ENCODE data around the gene CDK2.
A peak's percentile ranks its signal among the peaks of the same experiment; 100 is the strongest.
"Not testable (repeated sequence)": the region's sequence is repeated elsewhere in the genome, so short reads cannot be mapped to it uniquely, and the experiment has no call there.

Gene CDK2

DNA sequence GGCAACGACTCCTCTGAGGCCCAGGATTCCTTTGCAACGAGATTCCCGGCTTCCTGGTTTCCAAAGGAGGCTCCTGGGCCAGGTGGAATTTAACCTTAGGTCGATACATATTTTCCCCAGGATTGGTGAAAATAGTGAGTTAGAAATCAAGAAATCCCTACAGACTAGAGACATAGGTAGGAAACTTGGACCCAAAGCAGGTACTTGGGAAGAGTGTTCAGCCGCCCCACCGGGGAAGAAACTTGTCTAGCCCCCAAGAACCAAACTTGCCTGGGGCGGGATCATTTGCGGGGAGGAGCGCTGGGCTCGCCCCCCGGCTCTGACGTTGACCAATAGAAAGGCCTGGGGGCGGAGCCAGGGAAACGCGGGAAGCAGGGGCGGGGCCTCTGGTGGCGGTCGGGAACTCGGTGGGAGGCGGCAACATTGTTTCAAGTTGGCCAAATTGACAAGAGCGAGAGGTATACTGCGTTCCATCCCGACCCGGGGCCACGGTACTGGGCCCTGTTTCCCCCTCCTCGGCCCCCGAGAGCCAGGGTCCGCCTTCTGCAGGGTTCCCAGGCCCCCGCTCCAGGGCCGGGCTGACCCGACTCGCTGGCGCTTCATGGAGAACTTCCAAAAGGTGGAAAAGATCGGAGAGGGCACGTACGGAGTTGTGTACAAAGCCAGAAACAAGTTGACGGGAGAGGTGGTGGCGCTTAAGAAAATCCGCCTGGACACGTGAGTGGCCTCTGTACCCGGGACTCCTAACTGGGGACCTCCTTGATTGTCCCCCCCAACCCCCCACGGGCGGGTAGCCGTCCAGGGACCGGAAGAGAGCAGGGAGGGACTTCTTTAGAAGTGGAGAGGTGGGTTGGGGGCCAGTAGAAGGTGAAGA lies at the start of gene CDK2:
CDK2 (plus strand) TSS at position 423 of the 874 bp plus-strand sequence; CDS start at position 602, 179 bp downstream.
- peak; percentile 22 for DNase-seq

- DNase-seq: not testable (repeated sequence)
Measured at GRCh38 chr12:55919032-55919431, 47.6 kb upstream of the CDK2 start.

GRCh38 chr12:55922126-55922525 lies 44.5 kb upstream of the CDK2 start:
- no peak for DNase-seq

GRCh38 chr12:55923648-55924047 lies 43.0 kb upstream of the CDK2 start:
- not testable (repeated sequence) for DNase-seq

DNA sequence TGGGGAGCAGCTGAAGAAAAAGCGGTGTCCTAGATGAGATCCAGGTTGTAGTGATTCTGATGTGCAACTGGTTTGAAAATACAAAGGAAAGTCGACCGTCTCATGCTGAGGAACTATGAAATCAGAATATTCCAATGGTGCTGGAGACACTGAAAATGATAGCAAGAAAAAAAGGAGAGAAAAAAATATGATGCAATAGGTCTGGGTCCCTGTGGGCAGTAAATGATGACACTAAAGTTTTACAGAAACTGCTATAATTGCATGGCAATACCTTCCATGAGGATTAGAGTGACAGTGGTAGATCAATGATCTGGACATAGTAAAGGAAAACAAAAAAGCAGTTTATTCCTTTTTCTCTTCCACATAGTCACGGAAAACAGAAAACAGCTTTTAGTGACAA lies 41.3 kb upstream of the CDK2 start:
- DNase-seq: no peak

DNA sequence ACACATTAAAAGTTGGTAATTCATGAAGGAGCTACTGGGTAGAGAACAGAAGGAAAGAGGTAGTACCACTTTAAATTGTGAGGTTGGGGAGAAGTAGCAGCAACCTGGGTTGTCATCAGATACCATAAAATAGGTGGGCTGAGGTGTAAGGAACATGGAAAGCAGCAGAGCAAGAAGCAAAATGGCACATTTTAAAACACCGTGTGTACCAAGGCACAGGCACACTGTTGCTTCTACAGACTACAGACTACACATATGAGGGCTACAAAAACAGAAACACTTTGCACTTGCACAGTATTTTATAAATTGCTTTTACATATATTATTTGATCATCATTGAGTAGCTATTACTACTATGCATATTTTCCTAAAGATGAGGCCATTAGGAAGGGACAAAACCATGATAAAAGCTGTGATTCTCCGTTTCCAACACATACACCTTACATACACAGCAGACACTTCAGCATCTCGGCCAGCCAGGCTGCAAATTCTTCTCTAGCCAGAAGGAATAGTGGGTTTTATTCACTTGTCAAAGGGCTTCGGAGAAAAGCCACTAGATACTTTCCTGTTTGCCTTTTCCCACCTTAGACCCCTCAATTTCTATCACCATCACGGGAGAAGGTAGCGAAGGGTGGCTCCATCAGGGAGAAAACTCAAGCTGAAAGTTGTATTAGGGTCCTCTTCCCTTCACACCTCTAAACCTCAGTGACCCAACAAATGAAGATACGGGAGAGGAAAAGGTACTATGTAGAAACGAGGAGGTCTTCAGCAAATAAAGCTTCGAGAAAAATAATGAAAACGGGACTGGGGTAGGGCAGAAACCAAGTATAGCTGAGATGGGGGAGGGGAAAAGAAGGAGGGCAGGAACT lies 40.5 kb upstream of the CDK2 start:
- no peak for DNase-seq

- DNase-seq: peak; percentile 43
Measured at GRCh38 chr12:55926738-55927587, 39.7 kb upstream of the CDK2 start.

- DNase-seq: peak; percentile 13
Measured at GRCh38 chr12:55927588-55928502, 38.8 kb upstream of the CDK2 start, which contains the start of gene PYM1. PYM1 (minus strand) TSS chr12:55927894; CDS start chr12:55927761, 133 bp downstream.

GRCh38 chr12:55929306-55929791 lies 37.3 kb upstream of the CDK2 start:
- no peak for DNase-seq

GRCh38 chr12:55930771-55931316 lies 35.8 kb upstream of the CDK2 start, which contains the start of gene DGKA:
DGKA (plus strand) TSS chr12:55931162; CDS start chr12:55936504, 5,342 bp downstream.
- peak; percentile 5 for DNase-seq

GRCh38 chr12:55931317-55931779 lies 35.3 kb upstream of the CDK2 start:
- DNase-seq: no peak

GRCh38 chr12:55931780-55932550 lies 34.7 kb upstream of the CDK2 start:
- DNase-seq: no peak

- no peak for DNase-seq
Measured at GRCh38 chr12:55932551-55932910, 34.1 kb upstream of the CDK2 start.

DNA sequence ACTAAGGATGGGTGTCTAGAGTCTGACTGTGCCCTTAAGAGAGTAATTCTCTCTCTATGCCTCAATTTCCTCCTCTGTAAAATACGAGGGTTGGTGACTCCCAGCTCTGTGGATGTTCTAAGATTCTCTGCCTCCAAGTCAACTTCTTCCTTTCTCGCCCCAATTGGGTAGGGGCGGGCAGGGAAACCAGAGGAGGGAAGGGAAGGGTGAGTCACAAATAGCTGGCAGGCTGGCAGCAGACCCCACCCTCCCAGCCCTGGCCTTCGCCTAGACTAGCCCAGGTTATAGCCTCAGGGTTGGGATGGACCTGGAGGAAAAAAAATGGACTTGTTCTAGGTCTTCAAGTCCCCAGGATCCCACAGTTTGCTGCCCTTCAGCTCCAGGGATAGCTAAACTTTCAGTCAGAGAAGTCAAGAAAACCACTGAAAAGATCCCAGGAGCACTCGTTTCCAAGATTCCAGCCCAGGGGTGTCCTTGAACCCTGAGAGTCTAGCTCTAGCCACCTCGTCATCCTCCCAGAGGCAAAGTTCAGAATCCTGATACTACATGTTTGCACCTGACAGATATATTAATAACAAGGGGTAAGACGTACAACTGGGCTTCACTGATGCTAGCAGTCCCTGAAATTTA lies 33.3 kb upstream of the CDK2 start:
- DNase-seq: no peak

- peak; percentile 18 for DNase-seq
Measured at GRCh38 chr12:55933799-55934742, 32.6 kb upstream of the CDK2 start.

DNA sequence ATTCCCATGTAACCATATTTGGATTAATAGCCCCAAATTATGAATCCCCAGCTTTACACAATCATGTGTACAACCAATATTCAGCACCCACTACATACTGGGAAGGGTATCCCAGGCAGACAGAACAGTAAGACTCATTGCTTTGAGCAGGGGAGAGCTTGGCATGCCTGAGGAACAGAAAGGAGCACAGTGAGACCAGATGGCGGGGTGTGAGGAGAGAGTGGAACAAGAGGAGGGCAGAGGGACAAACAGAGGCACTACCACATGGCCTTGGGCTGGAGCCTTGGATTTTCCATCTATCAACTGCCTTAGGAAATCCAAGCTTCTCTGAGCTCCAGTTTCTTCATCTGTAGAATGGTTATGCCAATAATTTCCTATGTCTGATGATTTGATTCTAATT lies 31.9 kb upstream of the CDK2 start:
- no peak for DNase-seq

- no peak for DNase-seq
Measured at GRCh38 chr12:55935738-55936151, 30.9 kb upstream of the CDK2 start.

DNA sequence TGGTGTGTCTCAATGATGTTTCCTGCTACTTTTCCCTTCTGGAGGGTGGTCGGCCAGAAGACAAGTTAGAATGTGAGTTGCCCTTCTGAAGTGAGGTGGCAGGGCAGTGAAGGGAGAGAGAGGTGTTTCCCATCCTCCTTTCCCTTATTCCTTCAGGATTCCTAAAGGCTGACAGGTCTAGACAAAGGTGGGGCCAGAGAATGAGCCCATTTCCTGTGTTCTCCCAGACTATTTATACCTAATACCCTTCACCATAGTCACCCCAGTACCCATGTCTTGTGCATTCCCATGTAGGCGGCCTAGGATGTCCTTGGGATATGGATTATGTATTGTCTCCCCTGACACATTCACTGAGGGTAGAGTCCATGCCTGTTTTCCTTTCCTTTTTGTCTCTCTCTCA lies 28.6 kb upstream of the CDK2 start:
- no peak for DNase-seq

All from NCI-H524 treated with DMSO at 0.1 percent for 48 hours (cell line).